HFF-Myc (cell line): ENCODE results near the gene PRELP.

Source experiments
- DNase-seq: peaks from one replicate; pipeline ENCODE4 v3.0.0-alpha.2; 2011; ENCODE audit warnings: low read depth; ENCODE audit errors: extremely low read depth
- H3K4me3 ChIP-seq: replicated peaks from 2 replicates; pipeline ENCODE4 v1.5.1; 2011; ENCODE audit warnings: low read depth, mild to moderate bottlenecking, control low read depth, low read length
- TF ChIP-seq, protein P1 (sequence below): IDR thresholded peaks from 2 replicates; pipeline ENCODE4 v1.5.1; 2012; ENCODE audit warnings: mild to moderate bottlenecking, low read depth, low read length, control low read depth; ENCODE audit errors: missing control alignments

PRELP gene

DNA sequence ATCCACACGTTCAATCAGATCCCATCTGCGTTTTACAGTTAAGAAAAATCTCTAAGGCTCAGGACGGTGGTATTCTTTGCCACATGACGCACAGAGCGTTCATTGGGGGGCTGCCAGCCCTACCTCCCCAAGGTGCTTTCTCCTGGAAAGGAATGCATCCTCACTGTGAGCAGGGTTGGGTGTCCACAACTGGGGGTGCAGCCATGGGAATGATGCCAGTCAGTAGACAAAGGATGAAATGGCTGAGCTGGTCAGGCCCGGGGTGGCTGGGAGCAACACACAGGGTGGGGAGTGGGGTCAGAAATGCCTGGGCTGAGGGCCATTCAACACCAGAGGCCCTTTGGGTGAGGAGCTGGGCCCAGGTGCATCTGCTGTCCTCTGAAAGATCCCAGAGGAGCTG, 44.3 kb downstream of the PRELP start:
- H3K4me3 ChIP-seq: no peak overlapping the region
- DNase-seq: no peak
- TF ChIP-seq, protein P1, sequence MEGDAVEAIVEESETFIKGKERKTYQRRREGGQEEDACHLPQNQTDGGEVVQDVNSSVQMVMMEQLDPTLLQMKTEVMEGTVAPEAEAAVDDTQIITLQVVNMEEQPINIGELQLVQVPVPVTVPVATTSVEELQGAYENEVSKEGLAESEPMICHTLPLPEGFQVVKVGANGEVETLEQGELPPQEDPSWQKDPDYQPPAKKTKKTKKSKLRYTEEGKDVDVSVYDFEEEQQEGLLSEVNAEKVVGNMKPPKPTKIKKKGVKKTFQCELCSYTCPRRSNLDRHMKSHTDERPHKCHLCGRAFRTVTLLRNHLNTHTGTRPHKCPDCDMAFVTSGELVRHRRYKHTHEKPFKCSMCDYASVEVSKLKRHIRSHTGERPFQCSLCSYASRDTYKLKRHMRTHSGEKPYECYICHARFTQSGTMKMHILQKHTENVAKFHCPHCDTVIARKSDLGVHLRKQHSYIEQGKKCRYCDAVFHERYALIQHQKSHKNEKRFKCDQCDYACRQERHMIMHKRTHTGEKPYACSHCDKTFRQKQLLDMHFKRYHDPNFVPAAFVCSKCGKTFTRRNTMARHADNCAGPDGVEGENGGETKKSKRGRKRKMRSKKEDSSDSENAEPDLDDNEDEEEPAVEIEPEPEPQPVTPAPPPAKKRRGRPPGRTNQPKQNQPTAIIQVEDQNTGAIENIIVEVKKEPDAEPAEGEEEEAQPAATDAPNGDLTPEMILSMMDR: no peak

DNA sequence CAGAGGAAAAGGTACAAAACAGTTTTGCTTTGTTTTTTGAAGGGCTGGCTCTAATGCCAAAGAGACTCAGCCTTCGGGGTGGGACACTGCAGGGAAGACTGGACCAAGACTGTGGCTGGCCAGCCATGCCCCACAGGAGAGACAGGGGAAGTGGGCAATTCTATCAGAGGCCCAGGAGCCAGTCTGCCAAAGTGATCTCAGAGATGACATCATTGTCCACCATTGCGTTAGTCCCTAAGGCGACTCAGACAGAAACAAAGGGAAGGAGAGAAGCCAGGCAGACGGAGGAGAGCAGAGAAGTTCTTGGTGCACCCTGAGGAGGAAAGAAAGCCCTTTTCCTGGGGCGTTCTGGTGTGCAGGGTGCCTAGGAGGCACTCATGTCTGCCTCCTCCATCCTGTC, 44.7 kb downstream of the PRELP start:
- no peak for DNase-seq
- TF ChIP-seq, protein P1: no peak
- H3K4me3 ChIP-seq: no peak overlapping the region

- DNase-seq: no peak
- TF ChIP-seq, protein P1: no peak
- no peak overlapping the region for H3K4me3 ChIP-seq
Observed at GRCh38 chr1:203521074-203521794, 45.6 kb downstream of the PRELP start.

DNA sequence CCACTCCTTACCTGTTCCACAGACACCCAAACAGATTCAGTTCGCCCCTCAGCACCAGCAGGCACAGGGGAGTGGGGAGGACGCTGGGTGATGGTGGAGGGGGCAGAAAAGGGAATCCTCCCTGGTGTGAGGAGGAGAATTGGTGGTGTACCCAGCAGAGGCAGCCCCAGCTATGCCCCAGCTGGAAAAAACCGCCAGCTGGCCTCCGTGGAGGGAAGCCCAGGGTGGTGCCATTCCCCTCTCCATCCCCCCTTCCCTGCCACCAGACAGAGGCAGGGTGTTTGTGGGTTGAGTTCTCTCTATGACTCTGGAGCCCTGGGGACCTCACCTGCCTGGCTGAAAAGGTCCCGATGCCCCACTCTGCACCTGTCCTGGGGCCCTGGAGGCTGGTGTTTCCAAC, 46.2 kb downstream of the PRELP start:
- TF ChIP-seq, protein P1: no peak
- no peak for DNase-seq
- no peak overlapping the region for H3K4me3 ChIP-seq

- TF ChIP-seq, protein P1: no peak
- no peak overlapping the region for H3K4me3 ChIP-seq
- no peak for DNase-seq
Observed at GRCh38 chr1:203522237-203522636, 46.6 kb downstream of the PRELP start.

DNA sequence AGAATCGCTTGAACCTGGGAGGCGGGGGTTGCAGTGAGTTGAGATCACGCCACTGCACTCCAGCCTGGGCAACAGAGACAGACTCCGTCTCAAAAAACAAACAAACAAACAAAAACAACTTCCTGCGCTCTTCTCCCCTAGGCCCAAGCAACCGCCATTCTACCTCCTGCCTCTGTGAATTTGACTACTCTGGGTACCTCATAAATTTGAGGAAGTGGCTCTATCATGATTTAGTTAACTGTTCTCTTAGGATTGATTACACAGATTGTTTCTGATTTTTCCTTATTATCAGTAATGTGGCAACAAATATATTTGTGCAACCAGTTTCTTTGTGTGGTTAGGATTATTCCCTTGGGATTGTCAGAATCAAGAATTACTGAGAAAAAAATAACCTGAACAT, 48.1 kb downstream of the PRELP start:
- no peak for DNase-seq
- H3K4me3 ChIP-seq: no peak overlapping the region
- TF ChIP-seq, protein P1: no peak

GRCh38 chr1:203524152-203524551, 48.5 kb downstream of the PRELP start:
- TF ChIP-seq, protein P1: no peak
- DNase-seq: no peak

More at GRCh38 chr1:203524152-203524551, 48.5 kb downstream of the PRELP start:
- no peak overlapping the region for H3K4me3 ChIP-seq
